ENCODE measurements around the gene DCBLD1.

- TF ChIP-seq EZH2 (IDR thresholded peaks at IDR 0.05; ENCODE audit: borderline replicate concordance, low read depth, low read length, severe bottlenecking), result no peak
- TF ChIP-seq POLR2A (IDR thresholded peaks at IDR 0.05; ENCODE audit: low read depth, low read length), result no peak
- TF ChIP-seq CTCF (IDR thresholded peaks at IDR 0.05; ENCODE audit: extremely low read depth in 1 of 2, insufficient read depth in 1 of 2, low read depth in 1 of 2, low read length in 2 of 2), result no peak
- no peak for TF ChIP-seq MAX (IDR thresholded peaks at IDR 0.05; ENCODE audit: insufficient read depth, insufficient read length)
- TF ChIP-seq JUN (IDR thresholded peaks at IDR 0.05; ENCODE audit: borderline replicate concordance, insufficient read depth, insufficient read length, low read depth), result no peak
- no peak for TF ChIP-seq POLR2AphosphoS5 (IDR thresholded peaks at IDR 0.05; ENCODE audit: insufficient read depth, low read depth, low read length)
- no peak for TF ChIP-seq MYC (IDR thresholded peaks at IDR 0.05; ENCODE audit: low read depth, low read length)
- TF ChIP-seq GATA2 (IDR thresholded peaks at IDR 0.05; ENCODE audit: insufficient read depth, insufficient read length, low read depth, low read length), result no peak
- TF ChIP-seq FOS (IDR thresholded peaks at IDR 0.05; ENCODE audit: borderline replicate concordance, insufficient read depth, low read length), result no peak
Observed at GRCh38 chr6:117553142-117553541, 70.7 kb downstream of the DCBLD1 start.

All from endothelial cell of umbilical vein (primary cell).